Amniotic epithelial cell (primary cell): ENCODE measurements around the gene GRXCR2.
"Not testable (repeated sequence)": the region's sequence is repeated elsewhere in the genome, so short reads cannot be mapped to it uniquely, and the experiment has no call there.

Experiments used
- DNase-seq: peaks from one replicate; pipeline ENCODE4 v3.0.0-alpha.2; 2010; ENCODE audit warnings: low read depth

The GRXCR2 gene

DNA sequence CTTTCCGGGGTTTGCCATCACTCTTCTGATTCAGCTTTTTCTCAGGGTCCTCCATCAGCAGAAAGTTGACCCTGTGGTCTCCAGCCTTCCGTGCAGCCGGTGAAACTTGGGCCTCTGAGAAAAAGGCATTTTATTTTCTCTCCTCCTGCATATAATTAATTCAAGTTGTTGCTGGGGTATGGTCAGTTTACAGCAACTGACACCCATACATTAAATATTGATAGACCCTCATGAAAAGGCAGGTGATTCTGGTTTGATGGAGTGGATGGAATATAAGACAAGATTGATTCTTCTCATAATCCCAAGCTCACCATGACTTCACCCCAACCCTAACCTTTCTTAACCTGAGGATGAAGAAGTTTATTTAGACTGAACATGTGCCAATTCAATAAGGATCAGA lies at the start of gene GRXCR2:
GRXCR2 (minus strand) TSS at position 101 of the 400 bp plus-strand sequence; CDS start at position 55, 46 bp downstream.
- DNase-seq, result no peak

GRCh38 chr5:145922059-145922458 lies 49.2 kb upstream of the GRXCR2 start:
- no peak for DNase-seq

DNA sequence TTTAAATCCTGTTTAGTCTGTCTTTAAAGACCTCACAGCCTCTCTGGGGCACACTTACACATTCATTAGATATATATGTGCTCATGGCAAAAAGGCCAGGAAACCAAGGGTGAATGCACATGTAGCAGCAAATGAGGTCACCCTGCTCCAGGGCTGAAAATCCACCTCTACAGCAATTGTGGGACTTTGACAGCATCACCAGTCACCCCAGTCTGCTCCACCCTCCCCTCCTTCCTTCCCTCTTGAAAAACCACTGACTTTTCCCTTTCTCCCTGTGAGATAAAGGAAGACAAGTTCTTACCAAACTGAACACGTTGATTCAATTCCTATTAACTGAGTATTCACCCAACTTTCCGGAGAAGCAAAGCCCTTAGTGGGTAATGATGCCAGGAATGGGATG lies 48.4 kb upstream of the GRXCR2 start:
- DNase-seq, result no peak

DNA sequence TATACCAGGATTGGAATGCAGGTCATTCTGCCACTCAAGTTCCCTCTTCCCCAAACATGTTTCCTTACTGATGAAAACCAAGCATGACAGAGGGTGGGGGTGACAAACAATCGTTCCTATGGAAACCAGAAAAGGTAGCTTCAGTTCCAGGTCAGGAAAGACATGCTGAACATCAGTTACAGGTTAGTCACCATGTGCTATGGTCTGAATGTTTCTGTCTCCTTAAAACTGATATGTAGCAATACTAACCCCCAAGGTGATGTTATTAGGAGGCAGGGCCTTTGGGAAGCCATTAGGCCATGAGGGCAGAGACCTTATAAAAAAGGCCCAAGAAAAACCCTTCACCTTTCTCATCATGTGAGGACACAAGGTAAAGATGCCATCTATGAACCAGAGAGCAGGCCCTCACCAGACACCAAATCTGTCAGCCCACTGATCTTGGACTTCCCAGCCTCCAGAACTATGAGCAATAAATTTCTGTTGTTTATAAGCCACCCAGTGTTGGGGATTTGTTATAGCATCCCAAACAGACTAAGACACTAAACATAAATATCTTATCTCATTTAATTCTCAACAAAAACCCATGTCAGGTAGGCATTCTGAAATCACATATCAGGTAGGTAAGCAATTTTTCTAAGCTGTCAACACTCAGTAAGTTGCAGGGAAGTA lies 47.9 kb upstream of the GRXCR2 start:
- DNase-seq, result no peak

GRCh38 chr5:145919413-145919812 lies 46.6 kb upstream of the GRXCR2 start:
- no peak for DNase-seq

- DNase-seq, result no peak
Observed at GRCh38 chr5:145918397-145918796, 45.6 kb upstream of the GRXCR2 start.

DNA sequence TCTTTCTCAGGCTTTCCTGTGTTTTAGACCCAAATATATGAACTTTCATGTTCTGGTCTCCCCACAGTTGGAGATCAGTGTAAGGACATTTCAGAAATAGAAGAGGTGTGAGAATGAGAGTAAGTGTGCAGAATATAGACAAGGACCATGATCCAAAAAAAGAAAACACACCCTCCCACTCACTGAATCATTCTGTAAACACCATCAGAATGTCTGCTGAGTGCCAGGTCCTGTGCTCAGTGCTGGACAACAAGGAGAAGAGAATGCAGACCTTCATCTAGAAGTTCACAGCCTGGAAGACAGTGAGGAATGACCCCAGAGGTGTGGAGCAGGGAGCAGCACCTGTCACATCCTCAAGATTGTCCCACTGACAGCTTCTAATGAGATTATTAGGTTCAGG lies 44.5 kb upstream of the GRXCR2 start:
- no peak for DNase-seq

DNA sequence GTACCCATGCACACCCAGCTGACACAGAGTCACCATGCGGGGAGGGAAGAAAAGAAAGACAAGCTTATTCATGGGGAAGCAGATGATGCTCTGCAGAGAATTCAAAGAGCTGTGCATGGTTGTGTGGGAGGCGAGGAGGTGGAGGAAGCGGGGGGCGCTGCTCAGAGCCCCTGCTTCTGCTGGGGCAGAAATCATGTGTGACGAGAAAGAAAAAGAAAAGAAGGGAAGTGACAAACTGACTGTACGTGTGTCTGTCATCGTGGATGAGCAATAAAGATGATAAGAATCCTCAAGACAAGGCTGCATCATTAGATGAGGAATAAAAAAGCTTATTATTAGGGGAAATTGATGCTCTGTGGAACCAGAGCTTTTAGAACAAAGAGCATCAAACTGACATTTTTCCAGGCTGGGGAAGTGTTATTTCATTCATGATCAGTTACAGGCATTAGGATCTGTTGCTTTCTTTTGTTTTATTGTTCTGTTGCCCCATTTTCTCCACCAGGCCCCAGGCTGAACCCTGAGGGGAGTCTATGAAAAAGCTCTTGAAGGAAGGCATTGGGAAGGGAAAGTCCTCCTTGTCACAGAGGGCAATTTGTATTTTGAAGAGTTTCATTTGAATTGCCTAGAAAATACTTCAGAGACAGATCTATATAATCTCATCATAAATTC lies 43.3 kb upstream of the GRXCR2 start:
- no peak for DNase-seq

GRCh38 chr5:145913701-145914100 lies 40.9 kb upstream of the GRXCR2 start:
- no peak for DNase-seq

DNA sequence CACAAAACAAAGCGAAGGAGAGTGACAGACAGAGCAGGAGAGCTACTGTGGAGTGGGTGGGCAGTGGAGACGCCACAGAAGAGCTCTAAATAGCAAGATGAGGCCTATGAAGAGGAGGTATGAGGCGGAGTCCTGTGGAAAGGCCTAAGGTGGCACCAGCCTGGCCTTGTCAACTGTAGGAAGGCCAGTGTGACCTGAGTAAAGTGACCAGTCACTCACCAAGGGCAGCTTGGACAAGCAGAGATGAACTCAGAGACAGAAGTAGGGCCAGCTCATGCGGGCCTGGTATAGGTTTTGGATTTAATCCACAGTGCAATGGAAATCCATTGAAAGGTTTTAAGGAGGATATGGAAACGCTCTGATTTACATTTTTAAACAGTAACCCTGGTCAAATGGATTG lies 39.8 kb upstream of the GRXCR2 start:
- DNase-seq, result no peak

DNA sequence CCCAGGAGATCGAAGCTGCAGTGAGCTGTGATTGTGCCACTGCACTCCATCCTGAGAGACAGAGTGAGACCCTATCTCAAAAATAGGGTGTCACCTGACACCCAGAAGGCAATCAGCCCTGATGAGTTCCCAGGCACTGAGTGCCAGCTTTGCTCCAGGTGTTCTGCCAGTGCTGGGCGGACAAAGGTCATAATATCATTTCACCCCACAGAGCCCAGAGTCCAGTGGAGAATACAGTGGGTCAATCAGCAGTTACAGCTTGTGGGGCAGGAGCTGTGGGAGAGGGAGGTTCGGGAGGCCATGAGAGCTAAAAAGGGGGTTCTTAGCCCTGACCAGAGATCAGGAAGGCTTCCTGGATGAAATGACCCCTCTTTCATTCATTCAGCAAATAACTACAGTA lies 39.2 kb upstream of the GRXCR2 start:
- DNase-seq, result no peak

- DNase-seq, result no peak
Observed at GRCh38 chr5:145911164-145911563, 38.4 kb upstream of the GRXCR2 start.

DNA sequence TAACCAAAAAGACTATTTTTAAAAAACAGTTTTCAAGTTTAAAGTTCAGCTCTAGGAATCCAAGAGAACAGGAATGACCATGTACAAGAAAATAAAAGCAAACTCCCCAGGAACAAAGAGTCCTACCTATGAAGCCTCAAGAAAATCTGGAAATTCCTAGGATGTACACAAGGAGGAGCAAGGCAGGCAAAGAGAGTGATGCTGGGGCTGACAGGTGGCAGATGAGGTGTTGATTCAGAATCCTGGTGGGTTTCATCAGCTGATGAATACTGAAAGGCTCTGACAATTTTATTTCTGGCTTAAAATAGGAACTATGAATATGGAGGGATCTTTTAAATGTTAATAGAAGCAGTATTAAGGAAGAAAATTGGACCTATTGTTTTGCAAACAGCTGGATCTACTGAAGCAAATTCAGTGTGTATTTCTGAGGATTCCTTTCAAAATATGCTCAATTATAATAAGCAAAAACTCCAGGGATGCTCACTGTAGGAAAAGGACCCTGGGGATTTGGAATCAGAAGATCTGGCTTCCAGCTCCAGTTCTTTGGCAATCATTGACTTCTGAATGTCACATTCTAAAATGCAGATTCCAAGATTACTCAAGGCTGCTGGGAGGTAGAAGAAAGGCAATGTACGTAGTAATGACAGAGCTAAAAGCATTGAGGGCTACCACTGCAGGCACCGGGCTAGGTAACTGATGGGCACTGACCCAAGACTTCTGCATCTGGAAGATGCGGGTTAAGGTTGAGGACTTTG lies 35.6 kb upstream of the GRXCR2 start:
- no peak for DNase-seq

DNA sequence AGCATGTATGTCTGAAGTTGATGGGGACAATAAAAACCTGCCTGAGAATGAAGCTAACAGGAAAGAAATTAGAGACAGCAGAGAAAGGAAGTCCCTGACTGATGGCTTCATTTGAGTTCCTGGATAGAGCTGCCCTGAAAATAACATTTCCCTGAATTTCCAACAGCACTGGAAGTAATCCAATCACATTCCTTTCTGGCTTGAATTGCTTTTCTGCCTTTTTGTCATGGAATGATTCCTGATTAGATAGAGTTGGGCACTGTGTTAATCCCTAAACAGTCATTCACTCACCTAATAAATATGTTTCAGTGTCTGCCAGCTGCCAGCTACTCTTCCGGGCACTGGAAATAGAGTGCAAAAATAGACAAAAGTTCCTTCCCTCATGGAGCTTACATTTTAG lies 33.6 kb upstream of the GRXCR2 start:
- no peak for DNase-seq

GRCh38 chr5:145904743-145905142 lies 31.9 kb upstream of the GRXCR2 start:
- DNase-seq, result no peak

DNA sequence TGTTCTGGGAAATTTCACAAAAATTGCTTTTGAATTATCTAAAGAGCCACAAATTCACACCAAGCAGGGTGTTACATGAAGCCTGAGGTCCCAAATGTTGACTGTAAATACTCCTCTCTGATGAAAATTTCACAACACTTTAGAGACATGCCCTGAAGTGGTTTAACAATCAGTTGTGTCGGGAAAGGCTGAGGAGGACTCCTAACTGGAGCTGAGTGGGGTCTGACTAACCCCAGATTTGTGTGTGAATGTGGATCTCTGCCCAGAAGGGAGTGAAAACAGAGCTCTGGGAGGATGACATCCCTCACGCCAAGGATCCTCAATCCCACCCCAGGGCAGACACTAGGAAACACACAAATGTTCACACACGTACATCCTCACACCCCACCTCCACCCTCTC lies 31.1 kb upstream of the GRXCR2 start:
- peak; percentile 84 for DNase-seq

GRCh38 chr5:145903113-145903512 lies 30.3 kb upstream of the GRXCR2 start:
- no peak for DNase-seq

DNA sequence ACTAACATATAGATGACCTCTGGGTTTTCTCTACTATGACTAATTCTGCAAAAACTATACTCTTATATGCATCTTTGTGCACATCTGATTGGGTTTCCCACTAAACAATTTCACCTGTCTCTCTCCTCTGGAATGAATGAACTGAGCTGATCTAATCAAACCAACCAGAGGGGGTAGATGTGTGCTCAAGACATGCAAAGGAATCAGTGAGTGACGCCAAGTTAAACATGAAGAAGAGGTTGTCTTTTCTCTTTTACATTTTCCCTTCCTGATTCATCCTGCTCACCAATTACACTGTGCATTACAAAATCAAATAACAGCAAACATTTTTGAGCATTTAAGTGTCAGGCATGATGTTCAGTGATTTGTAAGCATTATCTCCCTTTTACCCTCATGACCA lies 29.6 kb upstream of the GRXCR2 start:
- DNase-seq, result no peak

- DNase-seq, result no peak
Observed at GRCh38 chr5:145898171-145898570, 25.4 kb upstream of the GRXCR2 start.

DNA sequence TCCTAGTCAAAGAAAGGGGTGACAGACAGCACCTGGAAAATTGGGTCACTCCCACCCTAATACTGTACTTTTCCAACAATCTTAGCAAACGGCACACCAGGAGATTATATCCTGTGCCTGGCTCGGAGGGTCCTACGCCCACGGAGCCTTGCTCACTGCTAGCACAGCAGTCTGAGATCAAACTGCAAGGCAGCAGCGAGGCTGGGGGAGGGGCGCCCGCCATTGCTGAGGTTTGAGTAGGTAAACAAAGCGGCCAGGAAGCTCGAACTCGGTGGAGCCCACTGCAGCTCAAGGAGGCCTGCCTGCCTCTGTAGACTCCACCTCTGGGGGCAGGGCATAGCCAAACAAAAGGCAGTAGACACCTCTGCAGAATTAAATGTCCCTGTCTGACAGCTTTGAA lies 18.6 kb upstream of the GRXCR2 start:
- not testable (repeated sequence) for DNase-seq

DNA sequence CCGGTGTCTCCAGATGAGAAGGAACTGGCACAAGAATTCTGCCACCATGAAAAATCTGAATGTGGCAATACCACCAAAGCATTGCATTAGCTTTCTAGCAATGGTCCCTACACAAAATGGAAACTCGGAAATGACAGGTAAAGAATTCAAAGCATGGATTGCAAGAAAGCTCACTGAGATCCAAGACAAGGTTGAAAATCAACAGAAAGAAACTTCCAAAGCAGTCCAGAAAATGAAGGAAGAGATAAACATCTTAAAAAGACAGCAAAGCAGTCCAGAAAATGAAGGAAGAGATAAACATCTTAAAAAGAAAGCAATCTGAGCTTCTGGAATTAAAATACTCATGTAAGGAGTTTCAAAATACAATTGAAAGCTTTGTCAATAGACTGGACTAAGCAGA lies 16.8 kb upstream of the GRXCR2 start:
- DNase-seq, result no peak

DNA sequence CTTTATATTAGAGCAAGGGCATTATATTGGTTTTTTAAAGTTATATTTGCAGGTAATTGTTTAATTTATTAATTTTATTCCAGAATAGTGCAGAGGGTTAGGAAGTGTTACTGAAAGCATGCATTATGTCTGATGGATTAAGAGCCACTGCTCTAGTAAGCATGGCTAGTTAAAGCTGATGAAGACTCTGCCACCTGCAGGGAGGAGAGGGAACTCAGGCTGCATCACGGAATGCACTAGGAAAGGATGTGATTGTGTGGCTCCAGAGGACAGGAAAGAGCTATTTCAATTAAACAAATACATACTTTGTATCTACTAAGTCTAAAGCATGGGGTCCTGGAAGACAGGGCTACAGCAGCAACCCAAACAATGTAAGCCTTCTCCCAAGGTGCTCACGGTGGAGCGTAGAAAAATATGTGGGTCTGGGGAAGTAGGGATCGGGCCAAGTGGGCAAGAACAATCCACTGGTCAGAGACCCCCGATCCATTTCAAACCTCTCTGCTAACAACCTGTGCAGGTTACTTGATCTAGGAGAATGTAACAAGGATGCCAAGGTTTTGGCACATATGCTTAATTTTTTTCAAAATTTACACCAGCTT lies 15.3 kb upstream of the GRXCR2 start:
- DNase-seq, result peak; percentile 61

GRCh38 chr5:145887217-145887616 lies 14.4 kb upstream of the GRXCR2 start:
- DNase-seq, result peak; percentile 28
